Sigmoid colon (tissue), 4 donors: ENCODE measurements around the gene DCUN1D2.

Source experiments
- CTCF ChIP-seq, 4 experiments: fragments of 450-650 bp in 3 of 4; fragments of 200-600 bp in 1 of 4; IDR thresholded peaks; one replicate each; pipeline ENCODE4 v1.5.1; 2016 to 2019; ENCODE audit warnings: antibody characterized with exemption in 4 of 4, mild to moderate bottlenecking in 3 of 4, moderate library complexity in 2 of 4
- POLR2AphosphoS5 ChIP-seq, 4 donors: sonication (generic); formaldehyde crosslinking; IDR thresholded peaks; one replicate each; pipeline ENCODE4 v1.6.1; 2017; ENCODE audit warnings: antibody characterized with exemption in 4 of 4

GRCh38 chr13:113485545-113485944, 5.0 kb downstream of the DCUN1D2 start:
- TF ChIP-seq CTCF (IDR thresholded peaks at IDR 0.05), result no peak
- peak in 1 of 4 donors; percentile 47 for TF ChIP-seq POLR2AphosphoS5 (IDR thresholded peaks at IDR 0.05)
